Ovary (tissue), 3 donors: Measurements from ENCODE around the gene PRRC1.

Experiments used
- EP300 ChIP-seq: sonication (generic); formaldehyde crosslinking; IDR thresholded peaks from one replicate; pipeline ENCODE4 v1.6.1; 2017; ENCODE audit warnings: antibody characterized with exemption
- TF ChIP-seq, protein P1 (sequence below), 3 donors: fragments of 450-650 bp in 2 of 3; fragments of 200-600 bp in 1 of 3; IDR thresholded peaks; one replicate each; pipeline versions ENCODE4 v1.5.1 to v1.8.0; 2016 to 2022; ENCODE audit warnings: antibody characterized with exemption in 3 of 3, mild to moderate bottlenecking in 1 of 3
- donor health status: DM: no; HTN: no; CAD: no.

DNA sequence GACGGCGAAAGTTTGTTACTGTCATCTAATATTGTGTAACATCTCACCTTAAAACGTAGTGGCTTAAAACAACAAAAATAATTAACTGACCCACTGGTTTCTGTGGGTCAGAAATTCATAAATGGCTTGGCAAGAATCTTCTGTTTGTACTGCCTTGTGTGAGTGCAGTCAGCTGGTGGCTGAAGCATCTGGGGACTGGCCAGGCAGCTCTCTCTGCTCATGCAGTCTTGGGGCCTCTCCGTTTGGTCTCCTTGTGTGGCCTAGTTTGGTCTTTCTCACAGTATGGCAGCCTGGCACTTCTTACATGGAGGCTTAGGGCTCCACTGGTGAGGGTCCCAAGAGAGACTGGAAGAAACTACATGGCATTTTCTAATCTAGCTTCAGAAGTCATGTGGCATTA is 82.4 kb downstream of the PRRC1 start:
- TF ChIP-seq, protein P1, sequence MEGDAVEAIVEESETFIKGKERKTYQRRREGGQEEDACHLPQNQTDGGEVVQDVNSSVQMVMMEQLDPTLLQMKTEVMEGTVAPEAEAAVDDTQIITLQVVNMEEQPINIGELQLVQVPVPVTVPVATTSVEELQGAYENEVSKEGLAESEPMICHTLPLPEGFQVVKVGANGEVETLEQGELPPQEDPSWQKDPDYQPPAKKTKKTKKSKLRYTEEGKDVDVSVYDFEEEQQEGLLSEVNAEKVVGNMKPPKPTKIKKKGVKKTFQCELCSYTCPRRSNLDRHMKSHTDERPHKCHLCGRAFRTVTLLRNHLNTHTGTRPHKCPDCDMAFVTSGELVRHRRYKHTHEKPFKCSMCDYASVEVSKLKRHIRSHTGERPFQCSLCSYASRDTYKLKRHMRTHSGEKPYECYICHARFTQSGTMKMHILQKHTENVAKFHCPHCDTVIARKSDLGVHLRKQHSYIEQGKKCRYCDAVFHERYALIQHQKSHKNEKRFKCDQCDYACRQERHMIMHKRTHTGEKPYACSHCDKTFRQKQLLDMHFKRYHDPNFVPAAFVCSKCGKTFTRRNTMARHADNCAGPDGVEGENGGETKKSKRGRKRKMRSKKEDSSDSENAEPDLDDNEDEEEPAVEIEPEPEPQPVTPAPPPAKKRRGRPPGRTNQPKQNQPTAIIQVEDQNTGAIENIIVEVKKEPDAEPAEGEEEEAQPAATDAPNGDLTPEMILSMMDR (IDR thresholded peaks at IDR 0.05) = no peak
- TF ChIP-seq EP300 = no peak
